NK-92 treated with Interleukin-12 subunit alpha and Interleukin-12 subunit beta, amount 100 ng/mL, for 24 hours (cell line): ENCODE data around the gene MRPS10.
"Not testable (repeated sequence)": the region's sequence is repeated elsewhere in the genome, so short reads cannot be mapped to it uniquely, and the experiment has no call there.

ENCODE experiments used
- DNase-seq: peaks from one replicate; lab custom pipeline; 2025; lab: John Stamatoyannopoulos, UW

MRPS10 gene

GRCh38 chr6:42176981-42177380, 40.7 kb downstream of the MRPS10 start:
- DNase-seq, result no peak

GRCh38 chr6:42175860-42176259, 41.8 kb downstream of the MRPS10 start:
- no peak for DNase-seq

GRCh38 chr6:42173101-42173500, 44.6 kb downstream of the MRPS10 start, which contains the start of gene GUCA1A:
TSS of gene GUCA1A (plus strand) at chr6:42173364. CDS start at chr6:42173614, 250 bp downstream.
- DNase-seq, result no peak

GRCh38 chr6:42171813-42172581, 45.7 kb downstream of the MRPS10 start:
- DNase-seq, result no peak

GRCh38 chr6:42169780-42170179, 47.9 kb downstream of the MRPS10 start:
- DNase-seq, result not testable (repeated sequence)

- DNase-seq, result no peak
These were observed 49.0 kb downstream of the MRPS10 start for GRCh38 chr6:42168650-42169049.

- DNase-seq, result peak; percentile 39
These were observed 51.1 kb downstream of the MRPS10 start for GRCh38 chr6:42166444-42167141.

- DNase-seq, result no peak
These were observed 52.6 kb downstream of the MRPS10 start for GRCh38 chr6:42165016-42165415.

- no peak for DNase-seq
These were observed 53.7 kb downstream of the MRPS10 start for GRCh38 chr6:42163981-42164380.

GRCh38 chr6:42162812-42163211, 54.8 kb downstream of the MRPS10 start:
- no peak for DNase-seq

- DNase-seq, result no peak
These were observed 55.3 kb downstream of the MRPS10 start for GRCh38 chr6:42162384-42162783.

GRCh38 chr6:42159431-42160024, 58.1 kb downstream of the MRPS10 start:
- no peak for DNase-seq

GRCh38 chr6:42158631-42159030, 59.0 kb downstream of the MRPS10 start:
- DNase-seq, result no peak

- no peak for DNase-seq
These were observed 59.6 kb downstream of the MRPS10 start for GRCh38 chr6:42158011-42158410.
